ENCODE data around the gene TRABD.

GRCh38 chr22:50222508-50222907 lies 36.8 kb downstream of the TRABD start:
- TF ChIP-seq CTCF (conservative IDR thresholded peaks at IDR 0.05; ENCODE audit: low read length): no peak
- no peak for TF ChIP-seq EZH2phosphoT487 (IDR thresholded peaks at IDR 0.05; ENCODE audit: borderline replicate concordance)

Measured in Loucy (cell line).